T-helper 1 cell treated with Interleukin-12 subunit alpha and Interleukin-12 subunit beta and Interleukin-4 antibody, amounts not matched to agents 30 ng/mL and 1 ng/mL, for 36 hours (primary cell): ENCODE measurements around the gene GPX8. TPM values are rescaled to one million over a fixed set of nuclear protein-coding genes. Genes with fewer than 3 reads are reported as not detected.

Source experiments
- intact Hi-C: fragments of 100-400 bp; cut with micrococcal nuclease; formaldehyde crosslinking; loops from one replicate; pipeline ENCODE4 v1.15.1; 2024
- total RNA-seq: library from RNA; stranded (reverse); gene quantifications from 2 replicates; pipeline ENCODE4 v1.2.3, GENCODE V29; 2022

GPX8 gene
- total RNA-seq, result not detected in 2 replicates

- intact Hi-C loops, result loop anchor here (1.0 kb wide), 6 partner anchors 14 to 643 kb away; partner anchors contain the start of gene SNX18
These were observed at the start of gene GPX8 for GRCh38 chr5:55159763-55160492. Gene GPX8, plus strand, starts transcription at chr5:55160171. Its CDS starts 22 bp downstream, at chr5:55160193.

GRCh38 chr5:55110217-55110616 lies 49.8 kb upstream of the GPX8 start:
- intact Hi-C loops, result no loop called here

GRCh38 chr5:55113327-55113726 lies 46.6 kb upstream of the GPX8 start:
- intact Hi-C loops, result loop anchor here (1.0 kb wide), 1 partner anchor 9 kb away; no protein-coding TSS in a partner anchor

GRCh38 chr5:55114061-55114460 lies 45.9 kb upstream of the GPX8 start:
- intact Hi-C loops, result no loop called here

- intact Hi-C loops, result no loop called here
These were observed 36.6 kb upstream of the GPX8 start for GRCh38 chr5:55123365-55123764.

DNA sequence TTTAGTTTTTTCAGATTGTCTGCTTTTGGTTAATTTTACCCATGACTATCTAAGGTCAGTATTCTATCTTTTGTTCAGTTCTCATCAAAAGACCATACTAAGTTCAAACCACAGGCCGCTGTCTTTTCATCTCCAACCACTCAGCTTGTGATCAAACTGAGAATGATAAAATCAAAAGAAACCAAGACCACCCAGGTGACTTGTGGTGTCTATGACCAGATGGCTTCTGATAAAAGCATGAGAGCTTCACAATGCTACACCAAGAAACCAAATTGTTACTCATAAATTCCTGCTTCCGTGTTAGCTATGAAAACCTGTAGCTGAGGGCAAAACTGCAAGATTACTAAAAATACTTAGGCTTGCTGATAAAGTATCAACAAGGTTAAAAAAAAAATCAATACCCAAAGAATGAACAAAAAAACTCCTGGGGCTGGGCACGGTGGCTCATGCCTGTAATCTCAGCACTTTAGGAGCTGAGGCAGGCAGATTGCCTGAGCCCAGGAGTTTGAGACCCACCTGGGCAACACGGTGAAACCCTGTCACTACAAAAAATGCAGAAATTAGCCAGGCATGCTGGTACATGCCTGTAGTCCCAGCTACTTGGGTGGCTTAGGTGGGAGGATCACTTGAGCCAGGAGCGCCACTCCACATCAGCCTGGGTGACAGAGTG lies 25.8 kb upstream of the GPX8 start:
- intact Hi-C loops, result no loop called here

- intact Hi-C loops, result no loop called here
These were observed 23.4 kb upstream of the GPX8 start for GRCh38 chr5:55136521-55136920.

GRCh38 chr5:55140908-55141665 lies 18.9 kb upstream of the GPX8 start:
- intact Hi-C loops, result loop anchor here (10.0 kb wide), 1 partner anchor 526 kb away; no protein-coding TSS in a partner anchor

GRCh38 chr5:55141945-55142690 lies 17.9 kb upstream of the GPX8 start:
- intact Hi-C loops, result loop anchor here (10.0 kb wide), 1 partner anchor 527 kb away; no protein-coding TSS in a partner anchor

GRCh38 chr5:55143624-55144023 lies 16.3 kb upstream of the GPX8 start:
- intact Hi-C loops, result loop anchor here (10.0 kb wide), 1 partner anchor 529 kb away; no protein-coding TSS in a partner anchor

- intact Hi-C loops, result loop anchor here (1.0 to 10.0 kb wide), 14 partner anchors 13 to 903 kb away; partner anchors contain the start of genes CDC20B, GZMA and SNX18
These were observed 13.9 kb upstream of the GPX8 start for GRCh38 chr5:55146080-55146479.

DNA sequence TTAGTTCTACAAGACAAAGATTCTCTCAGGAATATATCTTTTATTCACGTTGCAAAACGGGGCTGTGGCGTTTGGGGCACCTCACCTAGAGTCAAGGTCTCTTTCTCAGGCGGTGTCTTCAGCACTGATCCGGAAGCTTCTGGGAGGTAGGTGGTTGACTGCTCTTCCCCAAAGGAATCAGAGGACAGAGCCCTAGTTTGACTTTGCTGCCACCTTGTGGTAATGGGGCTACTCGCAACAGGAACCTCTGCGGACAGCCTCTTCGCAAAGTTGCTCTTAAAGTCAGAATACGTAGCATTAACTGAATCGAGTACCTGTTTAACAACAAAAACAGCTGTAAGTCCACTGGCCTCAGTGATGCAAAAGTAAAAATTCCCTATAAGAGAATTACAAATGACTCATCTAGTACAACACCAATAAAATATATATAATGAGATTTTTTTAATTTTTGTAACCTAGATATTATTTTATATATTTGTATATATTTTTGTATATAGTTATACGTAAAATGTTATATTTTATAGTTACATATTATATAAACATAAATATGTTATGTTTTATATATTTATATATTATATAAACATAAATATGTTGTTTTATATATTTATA lies 13.3 kb upstream of the GPX8 start:
- intact Hi-C loops, result loop anchor here (1.0 to 10.0 kb wide), 14 partner anchors 13 to 903 kb away; partner anchors contain the start of genes CDC20B, GZMA and SNX18

DNA sequence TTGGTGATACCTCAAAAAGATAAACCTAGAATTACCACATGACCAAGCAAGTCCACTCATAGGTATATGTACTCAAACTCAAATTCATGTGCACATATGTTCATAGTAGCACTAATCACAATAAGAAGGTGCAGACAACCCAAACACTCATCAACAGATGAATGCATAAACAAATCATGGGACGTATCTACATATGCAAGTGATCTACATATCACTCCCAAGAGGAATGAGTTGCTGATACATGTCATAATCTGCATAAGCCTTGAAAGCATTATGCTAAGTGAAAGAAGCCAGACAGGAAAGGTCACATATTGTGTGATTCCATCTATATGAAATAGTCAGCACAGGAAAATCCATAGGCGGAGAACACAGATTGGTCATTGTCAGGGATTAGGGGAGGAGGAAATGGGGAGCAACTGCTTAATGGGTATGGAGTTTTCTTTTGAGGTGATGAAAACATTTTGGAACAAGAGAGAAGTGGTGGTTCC lies 10.6 kb upstream of the GPX8 start:
- intact Hi-C loops, result loop anchor here (10.0 kb wide), 1 partner anchor 535 kb away; no protein-coding TSS in a partner anchor

DNA sequence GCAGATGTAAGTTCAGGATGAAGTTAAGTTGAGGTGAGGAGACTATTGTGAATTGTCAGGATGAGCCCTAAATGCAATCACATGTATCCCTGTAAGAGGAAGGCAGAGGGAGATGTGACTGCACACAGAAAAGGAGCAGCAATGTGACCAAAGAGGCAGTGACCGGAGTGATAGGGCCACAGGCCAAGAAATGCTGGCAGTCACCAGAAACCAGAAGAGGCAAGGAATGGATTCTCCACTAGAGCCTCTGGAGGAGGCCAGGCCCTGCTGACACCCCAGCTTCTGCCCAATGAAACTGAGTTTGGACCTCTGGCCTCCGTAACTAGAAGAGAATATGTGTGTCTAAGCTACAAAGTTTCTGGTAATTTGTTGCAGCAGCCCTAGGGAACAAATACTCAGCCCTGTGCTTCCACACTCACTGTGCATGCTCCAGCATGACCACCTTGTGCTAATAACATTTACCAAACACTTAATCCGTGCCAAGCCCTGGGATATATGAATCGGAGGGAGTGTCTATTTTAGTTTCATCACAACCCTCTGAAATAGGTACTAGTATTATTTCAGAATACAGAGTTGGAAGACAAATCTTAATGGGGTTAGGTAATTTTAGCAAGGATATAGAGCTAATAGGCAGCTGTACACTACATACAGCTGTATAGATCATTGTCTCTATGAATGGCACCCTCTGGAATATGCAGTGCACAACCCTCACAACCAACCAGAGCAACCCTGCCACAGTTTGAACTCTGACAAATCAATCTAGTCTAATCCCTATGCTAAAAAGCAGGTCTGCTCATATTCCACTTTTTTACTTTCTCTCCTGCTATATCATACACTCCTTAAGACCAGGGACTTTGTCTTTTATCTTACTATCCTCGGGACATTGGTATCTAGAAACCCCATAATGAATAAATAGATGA lies 7.8 kb upstream of the GPX8 start:
- intact Hi-C loops, result no loop called here

DNA sequence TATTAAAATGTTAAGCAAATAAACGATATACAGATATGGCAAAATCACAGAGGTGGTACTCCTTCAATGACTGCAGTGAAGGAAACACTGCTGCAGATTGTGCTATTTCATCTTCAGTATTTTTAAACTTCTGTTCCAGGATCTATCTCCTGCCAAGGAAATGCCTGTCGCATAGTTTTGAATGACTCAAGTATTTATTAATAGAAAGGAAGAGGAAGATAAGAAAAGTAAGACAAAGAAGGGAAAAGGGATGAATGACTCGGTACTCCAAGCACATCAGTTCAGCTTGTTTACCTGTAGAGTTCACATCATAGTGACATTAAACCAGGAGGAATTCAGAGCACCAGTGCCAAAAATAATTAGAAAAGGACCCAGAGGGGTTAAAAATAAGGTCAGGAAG lies 5.1 kb upstream of the GPX8 start:
- intact Hi-C loops, result no loop called here

- intact Hi-C loops, result no loop called here
These were observed 680 bp downstream of the GPX8 start for GRCh38 chr5:55160493-55161209.

DNA sequence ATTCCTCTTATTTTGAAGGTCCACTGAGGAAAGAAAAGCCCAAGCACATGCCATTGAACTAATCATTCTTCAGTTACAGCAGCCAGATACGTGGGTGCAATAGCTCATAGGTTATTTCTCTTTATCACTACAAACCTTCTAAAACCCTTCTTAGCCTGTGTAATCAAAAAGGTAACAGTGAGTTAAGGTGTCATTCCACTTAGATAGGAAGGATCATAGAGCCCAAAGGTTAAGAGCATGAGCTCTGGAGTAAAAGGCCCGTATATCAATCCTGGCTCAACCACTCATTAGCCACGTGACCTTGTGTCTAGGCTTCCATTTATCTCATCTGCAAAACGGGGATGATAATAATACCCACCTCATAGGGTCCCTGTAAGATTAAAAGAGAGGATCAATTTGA lies 2.7 kb downstream of the GPX8 start:
- intact Hi-C loops, result no loop called here

- intact Hi-C loops, result loop anchor here (5.0 kb wide), 5 partner anchors 236 to 1156 kb away; no protein-coding TSS in a partner anchor
These were observed 11.5 kb downstream of the GPX8 start for GRCh38 chr5:55171471-55171870.
